Endothelial cell of umbilical vein (primary cell): ENCODE measurements around the gene FOXI2. TPM values are rescaled to one million over a fixed set of nuclear protein-coding genes. Genes with fewer than 3 reads are reported as not detected.

Source experiments
- BruUV-seq: library from RNA; stranded (reverse); fragments of 400-500 nt; replicated peaks from 2 replicates; lab custom pipeline; 2021; lab: Mats Ljungman, UMichigan
- CTCF ChIA-PET: fragments of 300-600, 350-600 bp; sonication (Branson Sonifier 250); formaldehyde crosslinking; loops from one replicate; lab custom pipeline; 2021; ENCODE audit warnings: antibody characterized with exemption, inconsistent platforms; lab: Charles Lee
- POLR2A ChIA-PET: fragments of 300-600, 350-600 bp; sonication (Branson Sonifier 250); formaldehyde crosslinking; loops from one replicate; lab custom pipeline; 2021; ENCODE audit warnings: antibody characterized with exemption, inconsistent platforms; lab: Charles Lee
- DNase-seq: peaks from one replicate; pipeline ENCODE4 v3.0.0-alpha.2; 2011; ENCODE audit warnings: low read depth, low spot score
- FAIRE-seq: peaks from 2 replicates; lab custom pipeline; 2011; peaks lifted over from hg19 to GRCh38; lab: Jason Lieb, UNC
- H2AFZ ChIP-seq: 2 replicates; pipeline ENCODE4 v1.6.0; 2012; ENCODE audit warnings: low read depth, low read length, control low read depth, inconsistent platforms
- H3K27ac ChIP-seq: 2 replicates; pipeline ENCODE4 v1.5.1; 2011; ENCODE audit warnings: low read depth, mild to moderate bottlenecking, control low read depth, low read length, moderate library complexity; ENCODE audit not compliant: insufficient read depth
- H3K27me3 ChIP-seq, 2 experiments: 2 replicates each; pipeline versions ENCODE4 v1.6.0 to v1.6.1; 2011; ENCODE audit warnings: low read length in 2 of 2, mixed read lengths in 1 of 2; ENCODE audit not compliant: control insufficient read depth in 2 of 2, insufficient read depth in 2 of 2
- H3K36me3 ChIP-seq, 2 experiments: 2 replicates in 1 of 2; 3 replicates in 1 of 2; pipeline ENCODE4 v1.5.1; 2011; ENCODE audit warnings: low read length in 2 of 2, mild to moderate bottlenecking in 1 of 2, moderate library complexity in 1 of 2; ENCODE audit not compliant: control insufficient read depth in 2 of 2, insufficient read depth in 2 of 2; ENCODE audit errors: extremely low read depth in 1 of 2
- H3K4me1 ChIP-seq: 3 replicates; pipeline ENCODE4 v1.5.1; 2011; ENCODE audit warnings: mild to moderate bottlenecking, low read length; ENCODE audit not compliant: control insufficient read depth, insufficient read depth; ENCODE audit errors: extremely low read depth
- H3K4me2 ChIP-seq: 2 replicates; pipeline ENCODE4 v1.6.1; 2011; ENCODE audit warnings: low read length, control low read depth, mixed read lengths; ENCODE audit not compliant: insufficient read depth
- H3K4me3 ChIP-seq, 3 experiments: fragments of 200-600 bp in 1 of 3; sonication (generic), shearing (Covaris generic) in 1 of 3; replicated peaks in 1 of 3; 2 replicates each; pipeline ENCODE4 v1.5.1; 2011 to 2016; ENCODE audit warnings: control low read depth in 3 of 3, low read length in 3 of 3, mild to moderate bottlenecking in 2 of 3, inconsistent platforms in 1 of 3, low read depth in 1 of 3, moderate library complexity in 1 of 3; ENCODE audit not compliant: insufficient read depth in 1 of 3
- H3K79me2 ChIP-seq: 2 replicates; pipeline ENCODE4 v1.6.0; 2012; ENCODE audit warnings: low read length, inconsistent platforms; ENCODE audit not compliant: control insufficient read depth, insufficient read depth
- H3K9ac ChIP-seq: replicated peaks from 2 replicates; pipeline ENCODE3; 2011; ENCODE audit warnings: low read length, control low read depth; ENCODE audit not compliant: insufficient read depth; ENCODE audit errors: extremely low read depth
- H3K9me1 ChIP-seq: replicated peaks from 3 replicates; pipeline ENCODE4 v1.6.0; 2011; ENCODE audit warnings: mild to moderate bottlenecking, low read length; ENCODE audit not compliant: control insufficient read depth, insufficient read depth; ENCODE audit errors: extremely low read depth
- H3K9me3 ChIP-seq: replicated peaks from 2 replicates; pipeline ENCODE4 v1.5.1; 2012; ENCODE audit warnings: low read length, inconsistent platforms; ENCODE audit not compliant: control insufficient read depth, insufficient read depth
- H4K20me1 ChIP-seq: replicated peaks from 2 replicates; pipeline ENCODE3; 2011; ENCODE audit warnings: mild to moderate bottlenecking, low read length; ENCODE audit not compliant: control insufficient read depth, insufficient read depth; ENCODE audit errors: extremely low read depth
- CTCF ChIP-seq, 2 donors: IDR thresholded peaks; 1 replicate in 1 of 2; 2 replicates in 1 of 2; pipeline ENCODE4 v1.5.1; 2011; ENCODE audit warnings: low read length in 2 of 2, mild to moderate bottlenecking in 2 of 2, moderate library complexity in 2 of 2, control low read depth in 1 of 2, inconsistent platforms in 1 of 2, low read depth in 1 of 2; ENCODE audit not compliant: insufficient read depth in 1 of 2; ENCODE audit errors: extremely low read depth in 1 of 2
- FOS ChIP-seq: IDR thresholded peaks from 2 replicates; pipeline ENCODE4 v1.6.1; 2011; ENCODE audit warnings: mild to moderate bottlenecking, low read length, moderate library complexity, borderline replicate concordance; ENCODE audit not compliant: insufficient read depth
- GATA2 ChIP-seq: IDR thresholded peaks from 2 replicates; pipeline ENCODE4 v1.7.0; 2011; ENCODE audit warnings: low read depth, mild to moderate bottlenecking, moderate library complexity, mixed read lengths, low read length; ENCODE audit not compliant: insufficient read length, insufficient read depth
- MAX ChIP-seq: IDR thresholded peaks from 2 replicates; pipeline ENCODE4 v1.6.1; 2011; ENCODE audit not compliant: insufficient read depth, insufficient read length
- POLR2A ChIP-seq: IDR thresholded peaks from 2 replicates; pipeline ENCODE4 v1.6.1; 2012; ENCODE audit warnings: low read depth, mild to moderate bottlenecking, control low read depth, low read length
- POLR2AphosphoS5 ChIP-seq: IDR thresholded peaks from 2 replicates; pipeline ENCODE4 v1.6.1; 2012; ENCODE audit warnings: low read depth, mild to moderate bottlenecking, control low read depth, low read length, moderate library complexity; ENCODE audit not compliant: insufficient read depth
- dilution Hi-C: fragments of 300-500 bp; cut with MboI; formaldehyde crosslinking; loops from one replicate; pipeline ENCODE4 v1.15.0; 2019; ENCODE audit warnings: low sequenced_read_pairs; ENCODE audit not compliant: extremely low pct_ligation_motif_present
- intact Hi-C: fragments of 100-400 bp; cut with micrococcal nuclease; formaldehyde crosslinking; loops from one replicate; pipeline ENCODE4 v1.10.0; 2022
- polyA plus RNA-seq, 4 experiments: library from polyadenylated mRNA; depleted of rRNA in 3 of 4; stranded (reverse) in 3 of 4; unstranded in 1 of 4; fragments of >200 nt; gene quantifications; 2 replicates each; pipeline versions ENCODE4 v1.2.1 to v1.2.3, GENCODE V29; 2011 to 2012; ENCODE audit warnings: missing spikeins in 1 of 4
- total RNA-seq: library from RNA; stranded (reverse); gene quantifications from 2 replicates; pipeline ENCODE4 v1.2.3, GENCODE V29; 2021

FOXI2 gene
- total and polyA plus RNA-seq, 2 donors (not counting 3 experiments of a cell fraction or from before 2014, with no cell fraction given), result not detected

- no peaks in the 10 kb centered on the region for H3K36me3 ChIP-seq
- no peak overlapping the region for H2AFZ ChIP-seq
- no peaks in the 10 kb centered on the region for H3K9me3 ChIP-seq
- ChIA-PET CTCF (interaction anchor here (0.6 to 2.1 kb wide), 19 partner anchors 9 to 490 kb away, joined by 3 to 67 read pairs (median 5); no protein-coding TSS in a partner anchor), POLR2A (no interaction called here)
- no peaks in the 10 kb centered on the region for H3K9me1 ChIP-seq
- H3K9ac ChIP-seq, result no peak overlapping the region
- H3K27ac ChIP-seq, result no peak overlapping the region
- H4K20me1 ChIP-seq, result no peaks in the 10 kb centered on the region
- no TSS peak for BruUV-seq
- no peaks in the 10 kb centered on the region for H3K79me2 ChIP-seq
- peak; percentile 25 for DNase-seq
- no peak overlapping the region for H3K4me2 ChIP-seq
- H3K4me3 ChIP-seq, result no peak overlapping the region
- no peak for FAIRE-seq
- intact Hi-C loops, result loop anchor here (1.0 to 5.0 kb wide), 3 partner anchors 138 to 434 kb away; no protein-coding TSS in a partner anchor
- H3K27me3 ChIP-seq, result no peaks in the 10 kb centered on the region
- TF ChIP-seq POLR2AphosphoS5, result no peak
- no peak for TF ChIP-seq POLR2A
- TF ChIP-seq FOS, result no peak
- no peak for TF ChIP-seq GATA2
- TF ChIP-seq CTCF (IDR thresholded peaks at IDR 0.05; ENCODE audit: extremely low read depth in 1 of 2, insufficient read depth in 1 of 2, low read depth in 1 of 2, low read length in 2 of 2), result peak in 1 of 2 donors; percentile 7
- no peak for TF ChIP-seq MAX
- dilution Hi-C loops, result no loop called here
- no peaks in the 10 kb centered on the region for H3K4me1 ChIP-seq
Observed at GRCh38 chr10:127715782-127716378, 21.1 kb upstream of the FOXI2 start.
